Fibroblast of the aortic adventitia (primary cell): ENCODE results near the gene NDC1. TPM values are rescaled to one million over a fixed set of nuclear protein-coding genes. Genes with fewer than 3 reads are reported as not detected.

Experiments used
- DNase-seq: peaks from one replicate; pipeline ENCODE4 v3.0.0-alpha.2; 2010; ENCODE audit warnings: low read depth
- H3K4me3 ChIP-seq: 2 replicates; pipeline ENCODE4 v1.5.1; 2011; ENCODE audit warnings: low read depth, mild to moderate bottlenecking, control low read depth, low read length, moderate library complexity
- total RNA-seq: library from RNA; depleted of rRNA; stranded (reverse); fragments of >200 nt; gene quantifications from 2 replicates; pipeline ENCODE4 v1.2.3, GENCODE V29; 2012; ENCODE audit warnings: low replicate concordance
- TF ChIP-seq, protein P1 (sequence below): IDR thresholded peaks from 2 replicates; pipeline ENCODE4 v1.5.1; 2011; ENCODE audit warnings: mild to moderate bottlenecking, low read length, control low read depth, inconsistent platforms; ENCODE audit not compliant: insufficient read depth

NDC1 gene
- total RNA-seq, 1 donor = 35.2 TPM

DNA sequence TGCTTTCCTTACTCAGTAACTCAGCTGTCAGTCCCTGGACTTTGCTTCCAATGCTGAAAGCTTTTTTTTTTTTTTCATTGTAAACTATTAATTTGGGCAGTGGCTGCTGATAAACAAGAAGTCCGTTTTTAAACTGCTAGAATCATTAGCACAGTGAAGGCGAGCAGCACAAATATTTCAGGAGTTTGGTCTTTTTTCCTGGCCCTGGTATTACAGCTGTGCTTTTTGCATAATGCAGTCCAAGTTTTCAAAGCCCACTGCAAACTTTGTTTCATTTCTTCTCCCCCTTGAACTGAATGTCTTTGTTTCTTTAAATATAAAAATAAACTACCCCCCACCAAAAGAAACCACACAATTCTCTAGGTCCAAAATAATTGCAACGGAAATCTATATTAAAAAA lies 105.7 kb downstream of the NDC1 start:
- TF ChIP-seq, protein P1, sequence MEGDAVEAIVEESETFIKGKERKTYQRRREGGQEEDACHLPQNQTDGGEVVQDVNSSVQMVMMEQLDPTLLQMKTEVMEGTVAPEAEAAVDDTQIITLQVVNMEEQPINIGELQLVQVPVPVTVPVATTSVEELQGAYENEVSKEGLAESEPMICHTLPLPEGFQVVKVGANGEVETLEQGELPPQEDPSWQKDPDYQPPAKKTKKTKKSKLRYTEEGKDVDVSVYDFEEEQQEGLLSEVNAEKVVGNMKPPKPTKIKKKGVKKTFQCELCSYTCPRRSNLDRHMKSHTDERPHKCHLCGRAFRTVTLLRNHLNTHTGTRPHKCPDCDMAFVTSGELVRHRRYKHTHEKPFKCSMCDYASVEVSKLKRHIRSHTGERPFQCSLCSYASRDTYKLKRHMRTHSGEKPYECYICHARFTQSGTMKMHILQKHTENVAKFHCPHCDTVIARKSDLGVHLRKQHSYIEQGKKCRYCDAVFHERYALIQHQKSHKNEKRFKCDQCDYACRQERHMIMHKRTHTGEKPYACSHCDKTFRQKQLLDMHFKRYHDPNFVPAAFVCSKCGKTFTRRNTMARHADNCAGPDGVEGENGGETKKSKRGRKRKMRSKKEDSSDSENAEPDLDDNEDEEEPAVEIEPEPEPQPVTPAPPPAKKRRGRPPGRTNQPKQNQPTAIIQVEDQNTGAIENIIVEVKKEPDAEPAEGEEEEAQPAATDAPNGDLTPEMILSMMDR = no peak
- no peak overlapping the region for H3K4me3 ChIP-seq
- DNase-seq = no peak

GRCh38 chr1:53731779-53732305 lies 106.3 kb downstream of the NDC1 start:
- DNase-seq = no peak
- H3K4me3 ChIP-seq = no peak overlapping the region
- TF ChIP-seq, protein P1 = no peak

DNA sequence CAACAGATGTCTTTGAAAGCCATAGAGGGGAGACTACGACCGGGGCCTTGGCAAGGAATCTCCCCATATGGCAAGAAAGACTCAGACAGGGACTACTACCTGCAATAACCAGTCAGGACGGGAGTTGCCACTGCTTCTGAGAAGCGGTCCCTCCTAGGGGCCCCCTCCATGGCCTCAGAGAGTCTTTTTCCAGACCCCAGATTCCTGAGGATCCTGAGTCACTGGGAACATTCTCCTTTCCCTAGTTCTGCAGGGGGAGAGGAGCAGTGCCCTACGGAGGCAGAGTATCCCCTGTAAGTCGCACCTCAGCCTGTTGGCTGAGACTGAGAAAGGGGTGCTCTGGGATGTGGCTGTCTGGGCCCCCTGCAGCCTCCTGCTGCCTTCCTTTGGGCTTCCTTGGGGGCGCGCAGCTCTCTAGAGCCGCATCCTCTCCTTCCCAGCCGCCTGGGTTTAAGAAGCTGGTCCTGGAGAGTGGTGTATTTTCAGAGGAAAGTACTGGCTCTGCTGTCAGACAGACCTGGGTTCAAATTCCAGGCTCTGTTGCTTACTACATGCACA lies 107.0 kb downstream of the NDC1 start:
- DNase-seq = no peak
- TF ChIP-seq, protein P1 = no peak
- no peak overlapping the region for H3K4me3 ChIP-seq

DNA sequence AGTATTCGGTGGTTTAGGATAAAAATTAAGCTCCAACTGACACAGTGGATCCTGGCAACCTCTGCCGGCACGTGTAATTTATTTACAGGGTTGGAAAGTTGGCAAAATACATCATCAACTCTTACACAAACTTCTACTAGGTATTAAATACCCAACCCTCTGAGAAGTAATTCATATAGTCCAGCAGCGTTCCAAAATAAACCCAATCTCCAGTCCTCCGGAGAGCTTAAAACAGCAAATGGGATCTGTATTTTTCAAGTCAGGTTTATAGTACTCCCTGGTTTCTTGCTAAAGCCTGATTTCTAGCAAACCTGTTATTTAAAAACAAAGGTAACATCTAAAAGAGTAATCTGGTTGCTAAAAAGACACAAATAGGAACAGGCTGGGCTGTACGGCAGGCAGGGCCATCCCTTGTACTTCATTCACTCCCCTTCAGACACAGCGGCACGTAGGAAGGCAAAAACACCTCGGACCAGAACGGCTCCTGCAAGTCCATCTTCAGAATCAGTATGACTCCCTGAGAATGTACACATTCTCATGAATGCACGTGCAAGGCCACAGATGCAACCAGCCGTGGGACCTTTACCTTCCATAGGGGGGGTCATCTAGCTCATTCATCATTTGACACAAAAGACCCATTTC lies 107.8 kb downstream of the NDC1 start:
- H3K4me3 ChIP-seq = no peak overlapping the region
- DNase-seq = no peak
- TF ChIP-seq, protein P1 = no peak

GRCh38 chr1:53729456-53730223 lies 108.5 kb downstream of the NDC1 start:
- no peak overlapping the region for H3K4me3 ChIP-seq
- TF ChIP-seq, protein P1 = no peak
- DNase-seq = no peak

DNA sequence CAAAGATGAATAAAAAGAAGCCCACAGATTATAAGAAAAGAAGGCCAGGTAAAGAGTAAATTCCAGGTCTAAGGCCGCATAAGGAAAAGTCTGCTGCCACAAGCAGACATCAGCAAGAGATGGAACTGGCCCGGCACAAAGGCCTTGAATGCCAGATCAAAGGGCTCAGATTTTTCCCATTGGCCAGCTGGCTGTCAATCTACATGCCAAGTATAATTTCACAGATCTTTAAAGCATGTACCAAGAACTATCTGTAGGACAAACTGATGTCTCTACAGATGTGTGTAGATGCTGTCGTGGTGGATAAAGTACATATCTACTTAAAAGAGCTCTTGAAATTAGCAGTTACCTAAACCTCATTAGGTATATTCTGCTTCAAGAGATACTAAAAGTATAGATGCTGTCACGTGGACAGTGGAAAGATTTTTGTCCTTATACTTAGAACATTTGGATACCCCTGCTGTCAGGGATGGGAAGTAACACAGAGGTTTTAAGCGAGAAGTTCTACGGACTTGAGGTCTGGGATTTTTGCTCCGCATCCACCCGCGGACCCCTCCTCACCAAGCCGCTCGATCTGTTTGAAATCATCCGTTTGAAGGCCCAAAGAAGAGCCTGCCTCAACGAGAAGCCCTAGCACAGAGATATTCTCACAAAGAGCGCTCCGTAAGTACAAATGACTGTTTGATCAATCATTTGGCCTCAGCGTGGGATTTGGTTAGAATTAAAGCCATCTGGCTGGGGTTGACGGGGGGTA lies 109.2 kb downstream of the NDC1 start:
- H3K4me3 ChIP-seq = no peak overlapping the region
- TF ChIP-seq, protein P1 = no peak
- no peak for DNase-seq
